Measurements from ENCODE around the gene PIR. TPM values are rescaled to one million over a fixed set of nuclear protein-coding genes. Genes with fewer than 3 reads are reported as not detected.

Gene PIR
- total RNA-seq, 1 donor from 2014 or later, result 13.0 TPM

DNA sequence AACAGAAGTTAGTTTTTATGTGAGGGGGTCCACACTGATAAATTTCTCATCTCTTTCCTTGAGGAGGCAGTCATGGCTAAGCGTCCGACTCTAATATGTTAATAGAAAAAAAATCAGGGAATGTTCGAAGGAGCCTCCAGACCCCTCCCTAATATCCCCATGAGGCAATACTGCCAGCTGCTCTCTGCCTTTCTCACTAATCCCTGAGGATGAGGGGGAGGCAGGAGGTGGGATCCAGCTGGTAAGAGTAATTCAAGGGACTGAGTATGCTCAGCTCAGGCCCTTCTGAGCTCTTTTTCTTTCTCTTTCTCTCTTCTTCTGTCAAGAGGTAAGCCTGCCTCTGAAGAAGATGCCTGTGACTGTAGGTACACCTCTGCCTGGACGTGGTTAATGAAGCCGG lies 51.7 kb downstream of the PIR start:
- Histone ChIP-seq H3K27me3 (ENCODE audit: low read depth) (no peaks in the 10 kb centered on the region), H3K36me3 (no peaks in the 10 kb centered on the region), H3K27ac (replicated peaks) (peak overlapping the region; percentile 38), H3K4me1 (no peaks in the 10 kb centered on the region), H3K9me3 (replicated peaks) (no peaks in the 10 kb centered on the region), H3K4me3 (no peak overlapping the region)
- DNase-seq, result peak; percentile 14
- TF ChIP-seq, protein P1, sequence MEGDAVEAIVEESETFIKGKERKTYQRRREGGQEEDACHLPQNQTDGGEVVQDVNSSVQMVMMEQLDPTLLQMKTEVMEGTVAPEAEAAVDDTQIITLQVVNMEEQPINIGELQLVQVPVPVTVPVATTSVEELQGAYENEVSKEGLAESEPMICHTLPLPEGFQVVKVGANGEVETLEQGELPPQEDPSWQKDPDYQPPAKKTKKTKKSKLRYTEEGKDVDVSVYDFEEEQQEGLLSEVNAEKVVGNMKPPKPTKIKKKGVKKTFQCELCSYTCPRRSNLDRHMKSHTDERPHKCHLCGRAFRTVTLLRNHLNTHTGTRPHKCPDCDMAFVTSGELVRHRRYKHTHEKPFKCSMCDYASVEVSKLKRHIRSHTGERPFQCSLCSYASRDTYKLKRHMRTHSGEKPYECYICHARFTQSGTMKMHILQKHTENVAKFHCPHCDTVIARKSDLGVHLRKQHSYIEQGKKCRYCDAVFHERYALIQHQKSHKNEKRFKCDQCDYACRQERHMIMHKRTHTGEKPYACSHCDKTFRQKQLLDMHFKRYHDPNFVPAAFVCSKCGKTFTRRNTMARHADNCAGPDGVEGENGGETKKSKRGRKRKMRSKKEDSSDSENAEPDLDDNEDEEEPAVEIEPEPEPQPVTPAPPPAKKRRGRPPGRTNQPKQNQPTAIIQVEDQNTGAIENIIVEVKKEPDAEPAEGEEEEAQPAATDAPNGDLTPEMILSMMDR (IDR thresholded peaks at IDR 0.05; ENCODE audit: borderline replicate concordance), result no peak
- intact Hi-C loops (cut with micrococcal nuclease), result no loop called here

GRCh38 chrX:15438332-15438731 lies 54.8 kb downstream of the PIR start:
- Histone ChIP-seq H3K27ac (replicated peaks) (no peak overlapping the region), H3K9me3 (replicated peaks) (no peaks in the 10 kb centered on the region), H3K27me3 (ENCODE audit: low read depth) (no peaks in the 10 kb centered on the region), H3K4me3 (no peak overlapping the region), H3K4me1 (no peaks in the 10 kb centered on the region), H3K36me3 (no peaks in the 10 kb centered on the region)
- TF ChIP-seq, protein P1 (IDR thresholded peaks at IDR 0.05; ENCODE audit: borderline replicate concordance), result no peak
- DNase-seq, result no peak
- intact Hi-C loops (cut with micrococcal nuclease), result no loop called here

- H3K27me3 ChIP-seq (ENCODE audit: low read depth), result no peaks in the 10 kb centered on the region
- H3K27ac ChIP-seq (replicated peaks), result no peak overlapping the region
- H3K36me3 ChIP-seq, result no peaks in the 10 kb centered on the region
- TF ChIP-seq, protein P1 (IDR thresholded peaks at IDR 0.05; ENCODE audit: borderline replicate concordance), result no peak
- DNase-seq, result no peak
- no peaks in the 10 kb centered on the region for H3K4me1 ChIP-seq
- no peak overlapping the region for H3K4me3 ChIP-seq
- no peaks in the 10 kb centered on the region for H3K9me3 ChIP-seq (replicated peaks)
- intact Hi-C loops (cut with micrococcal nuclease), result no loop called here
Observed at GRCh38 chrX:15437724-15438123, 55.4 kb downstream of the PIR start.

DNA sequence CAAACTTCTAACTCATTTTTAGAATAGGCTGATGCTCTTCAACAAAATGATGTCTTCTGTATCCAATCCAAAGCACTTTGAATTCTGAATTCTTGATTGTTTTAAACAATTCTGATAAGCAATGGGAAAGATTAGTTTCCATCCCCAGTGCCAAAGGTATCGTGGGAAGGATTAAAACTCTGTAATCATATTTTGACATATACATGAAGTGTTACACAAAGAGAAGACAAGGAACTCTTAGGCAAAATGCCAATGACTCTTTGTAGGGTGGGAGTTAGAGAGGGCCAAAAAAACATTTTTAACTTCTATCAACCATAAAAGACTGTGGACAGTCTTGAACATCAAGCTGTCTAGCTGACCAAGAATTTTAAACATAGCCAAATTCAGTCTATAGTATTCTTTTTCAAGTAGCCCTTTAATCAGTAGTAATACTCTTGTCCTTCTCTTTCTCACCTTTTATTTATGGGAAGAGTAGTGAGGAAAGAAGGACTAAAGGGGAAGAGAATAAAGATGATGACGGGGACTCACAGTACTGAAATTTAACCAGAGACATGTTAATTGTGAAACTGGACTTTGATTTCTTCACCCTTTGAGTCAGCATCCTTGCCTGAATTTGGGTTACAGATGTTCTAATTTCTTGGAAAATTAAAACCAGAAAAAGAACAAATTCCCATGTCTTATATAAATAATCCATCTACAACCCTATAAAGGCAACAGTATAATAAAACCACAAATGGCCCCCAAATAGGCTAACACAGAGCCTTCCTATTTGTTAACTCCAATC lies 57.1 kb downstream of the PIR start:
- intact Hi-C loops (cut with micrococcal nuclease), result no loop called here

DNA sequence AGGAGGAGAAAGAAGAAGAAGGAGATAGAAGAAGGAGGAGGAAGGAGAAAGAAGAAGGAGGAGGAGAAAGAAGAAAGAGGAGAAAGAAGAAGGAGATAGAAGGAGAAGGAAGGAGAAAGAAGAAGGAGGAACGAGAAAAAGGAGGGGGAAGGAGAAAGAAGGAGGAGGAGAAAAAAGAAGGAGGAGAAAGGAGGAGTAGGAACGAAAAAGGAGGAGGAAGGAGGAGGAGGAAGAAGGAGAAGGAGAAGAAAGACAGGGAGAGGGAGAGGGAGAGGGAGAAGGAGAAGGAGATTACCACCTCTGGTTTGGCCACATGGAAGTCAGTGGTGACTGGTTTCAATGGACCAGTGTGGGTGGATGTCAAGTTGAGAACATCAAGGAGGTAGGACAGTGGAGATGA lies 58.9 kb downstream of the PIR start:
- Histone ChIP-seq H3K4me3 (no peak overlapping the region), H3K27ac (replicated peaks) (no peak overlapping the region), H3K9me3 (replicated peaks) (no peaks in the 10 kb centered on the region), H3K27me3 (ENCODE audit: low read depth) (no peaks in the 10 kb centered on the region), H3K4me1 (no peaks in the 10 kb centered on the region), H3K36me3 (no peaks in the 10 kb centered on the region)
- DNase-seq, result no peak
- TF ChIP-seq, protein P1 (IDR thresholded peaks at IDR 0.05; ENCODE audit: borderline replicate concordance), result no peak
- intact Hi-C loops (cut with micrococcal nuclease), result no loop called here

More for the DNA sequence above, 57.1 kb downstream of the PIR start:
- H3K36me3 ChIP-seq, result no peaks in the 10 kb centered on the region
- DNase-seq, result no peak
- H3K27me3 ChIP-seq (ENCODE audit: low read depth), result no peaks in the 10 kb centered on the region
- H3K27ac ChIP-seq (replicated peaks), result no peak overlapping the region
- TF ChIP-seq, protein P1 (IDR thresholded peaks at IDR 0.05; ENCODE audit: borderline replicate concordance), result no peak
- no peaks in the 10 kb centered on the region for H3K4me1 ChIP-seq
- H3K9me3 ChIP-seq (replicated peaks), result no peaks in the 10 kb centered on the region
- no peak overlapping the region for H3K4me3 ChIP-seq

All from left ventricle myocardium inferior (tissue), 1 donor.